ENCODE measurements around the gene APOA4.
"Not testable (repeated sequence)": the region's sequence is repeated elsewhere in the genome, so short reads cannot be mapped to it uniquely, and the experiment has no call there.

APOA4 gene

GRCh38 chr11:116828632-116829524, 5.8 kb upstream of the APOA4 start:
- no peak for DNase-seq

DNA sequence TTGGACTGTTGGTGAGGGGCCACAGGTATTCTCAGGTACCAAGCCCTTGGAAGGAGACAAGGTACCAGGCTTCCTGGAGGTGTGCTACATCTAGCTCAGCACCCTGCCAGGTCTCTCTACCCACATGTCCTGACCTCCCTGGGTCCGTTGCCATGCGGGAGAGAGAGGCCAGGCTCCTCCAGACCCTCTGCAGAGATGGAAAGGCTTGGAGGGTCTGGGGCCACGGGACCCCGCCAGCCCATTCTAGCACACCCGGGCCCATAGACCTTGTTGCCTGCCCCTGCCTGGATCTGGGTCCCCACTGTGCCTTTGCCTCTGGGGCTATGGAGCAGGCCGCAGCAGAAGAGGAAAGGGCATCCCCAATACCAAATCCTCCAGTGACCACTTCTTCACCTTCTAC, 4.4 kb upstream of the APOA4 start:
- DNase-seq: no peak

GRCh38 chr11:116826751-116827431, 3.8 kb upstream of the APOA4 start:
- DNase-seq: no peak

DNA sequence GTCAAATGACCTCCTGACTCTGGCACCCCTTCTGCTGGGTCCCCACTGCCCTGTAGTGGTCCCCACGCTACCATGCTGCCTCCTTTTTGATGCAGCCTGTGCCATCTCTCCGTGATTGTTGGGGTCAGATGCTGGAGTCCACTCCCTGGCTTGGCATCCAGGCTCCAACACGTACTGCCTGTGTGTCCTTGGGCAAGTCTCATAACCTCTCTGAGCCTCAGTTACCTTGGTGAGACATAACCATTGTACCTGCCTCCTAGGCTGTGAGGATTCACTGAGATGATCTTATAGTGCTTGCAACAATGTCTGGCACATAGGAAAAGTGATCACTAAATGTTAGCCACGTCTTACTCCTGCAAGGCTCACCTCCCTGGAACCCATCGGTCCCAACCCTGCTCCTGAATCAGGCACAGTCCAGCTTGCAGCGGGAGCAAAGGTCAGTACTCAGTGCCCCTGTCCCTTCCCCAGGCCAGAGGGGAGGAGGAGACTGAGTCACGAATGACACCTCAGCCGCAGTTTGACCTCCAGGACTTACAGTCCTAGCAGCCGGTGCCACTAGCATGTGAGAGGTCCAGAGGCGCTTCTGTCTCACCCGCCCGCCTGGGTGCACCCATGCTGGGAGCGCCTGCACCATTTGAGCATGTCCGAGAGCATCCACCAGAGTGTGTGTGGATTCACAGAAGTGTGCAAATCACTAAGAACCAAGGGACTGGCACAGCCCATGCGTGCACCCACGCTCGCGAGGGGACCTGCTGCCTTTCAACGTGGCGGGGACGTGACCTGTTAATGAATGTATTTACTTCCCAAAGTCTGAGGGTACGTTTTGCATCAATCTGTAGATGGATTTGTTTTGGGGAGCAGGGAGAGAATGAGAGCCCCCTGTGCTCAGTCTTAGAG, 3.0 kb upstream of the APOA4 start:
- DNase-seq: no peak

- DNase-seq: no peak
Measured at GRCh38 chr11:116825434-116825833, 2.3 kb upstream of the APOA4 start.

- DNase-seq: no peak
Measured at GRCh38 chr11:116822575-116822974, 529 bp downstream of the APOA4 start.

DNA sequence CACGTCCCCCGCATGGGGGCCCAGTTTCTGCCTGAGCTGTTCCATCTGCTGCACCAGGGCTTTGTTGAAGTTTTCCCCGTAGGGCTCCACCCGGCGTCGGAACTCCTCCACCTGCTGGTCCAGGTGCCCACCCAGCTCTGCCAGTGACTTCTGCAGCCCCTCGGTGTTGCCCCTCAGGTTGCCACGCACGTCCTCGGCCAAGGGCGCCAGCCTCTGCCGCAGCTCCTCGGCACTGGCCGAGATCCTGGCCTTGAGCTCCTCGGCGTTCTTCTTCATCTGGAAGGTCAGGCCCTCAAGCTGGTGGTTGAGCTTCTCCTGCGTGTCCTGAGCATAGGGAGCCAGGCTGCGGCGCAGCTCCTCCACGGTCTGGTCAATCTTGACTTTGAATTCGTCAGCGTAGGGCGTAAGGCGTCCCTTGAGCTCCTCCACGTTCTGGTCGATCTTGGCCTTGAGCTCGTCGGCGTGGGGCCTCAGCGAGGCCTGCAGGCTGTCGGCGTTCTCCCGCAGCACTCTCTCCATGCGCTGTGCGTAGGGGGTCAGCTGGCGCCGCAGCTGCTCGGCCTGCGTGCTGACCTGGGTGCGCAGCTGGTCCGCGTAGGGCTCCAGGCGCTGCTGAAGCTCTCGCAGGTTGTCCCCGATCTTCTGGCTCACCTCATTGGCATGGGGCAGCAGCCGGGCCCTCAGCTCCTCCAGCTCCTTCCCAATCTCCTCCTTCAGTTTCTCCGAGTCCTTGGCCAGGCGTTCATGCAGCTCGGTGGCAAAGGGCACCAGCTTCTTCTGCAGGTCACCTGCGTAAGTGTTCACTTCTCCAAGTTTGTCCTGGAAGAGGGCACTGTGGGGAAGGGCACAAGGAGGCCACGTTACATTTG, 1.8 kb downstream of the APOA4 start:
- no peak for DNase-seq

DNA sequence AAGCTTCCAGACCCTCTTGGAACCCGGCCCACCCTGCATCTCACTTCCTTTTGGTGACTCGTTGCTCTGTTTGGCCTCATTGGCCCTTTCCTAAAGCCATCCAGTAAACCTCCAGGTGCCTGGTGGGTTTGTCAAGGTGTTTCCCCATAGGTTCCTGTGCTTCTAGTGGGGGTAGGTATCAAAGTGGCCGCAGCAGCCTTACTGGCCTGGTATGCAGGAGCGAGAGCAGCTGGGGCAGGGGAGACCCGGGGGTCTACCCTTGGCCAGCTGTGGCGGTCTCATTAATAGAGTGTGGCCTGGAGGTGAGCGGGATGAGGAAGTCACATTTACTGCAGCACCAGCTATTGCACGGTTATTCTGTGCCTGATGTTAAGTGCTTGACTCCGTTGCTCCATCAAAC, 4.1 kb downstream of the APOA4 start:
- no peak for DNase-seq

DNA sequence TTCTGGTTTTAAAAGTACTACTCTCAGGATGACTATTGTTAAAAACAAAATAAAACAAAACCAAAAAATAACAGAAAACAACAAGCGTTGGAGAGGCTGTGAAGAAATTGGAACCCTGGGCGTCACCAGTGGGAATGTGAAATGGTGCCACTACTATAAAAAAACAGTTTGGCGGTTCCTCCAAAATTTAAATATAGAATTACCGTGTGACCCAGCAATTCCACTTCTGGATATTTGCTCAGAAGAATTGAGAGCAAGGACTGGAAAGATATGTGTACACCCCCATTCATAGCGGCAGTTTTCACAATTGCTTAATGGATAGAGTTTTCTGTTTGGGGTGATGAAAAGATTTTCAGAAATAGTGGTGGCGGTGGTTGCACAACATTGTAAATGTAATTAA, 8.6 kb downstream of the APOA4 start:
- DNase-seq: no peak

GRCh38 chr11:116813781-116814471, 9.2 kb downstream of the APOA4 start:
- DNase-seq: no peak

DNA sequence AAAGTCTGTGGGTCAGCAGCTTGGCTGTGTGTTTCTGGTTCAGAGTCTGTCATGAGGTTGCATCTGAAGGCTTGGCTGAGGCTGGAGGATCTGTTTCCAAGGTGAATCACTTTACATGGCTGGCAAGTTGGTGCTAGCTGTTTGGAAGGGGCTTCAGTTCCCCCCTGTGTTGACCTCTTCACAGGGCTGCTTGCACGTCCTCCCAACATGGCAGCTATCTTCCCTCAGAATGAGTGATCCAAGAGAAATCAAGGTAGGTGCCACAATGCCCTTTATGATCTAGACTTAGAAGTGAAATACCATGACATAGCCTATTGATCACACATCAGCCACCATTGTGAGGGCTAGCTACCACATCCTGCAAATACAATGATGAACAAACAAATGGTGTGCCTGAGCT, 9.9 kb downstream of the APOA4 start:
- no peak for DNase-seq

DNA sequence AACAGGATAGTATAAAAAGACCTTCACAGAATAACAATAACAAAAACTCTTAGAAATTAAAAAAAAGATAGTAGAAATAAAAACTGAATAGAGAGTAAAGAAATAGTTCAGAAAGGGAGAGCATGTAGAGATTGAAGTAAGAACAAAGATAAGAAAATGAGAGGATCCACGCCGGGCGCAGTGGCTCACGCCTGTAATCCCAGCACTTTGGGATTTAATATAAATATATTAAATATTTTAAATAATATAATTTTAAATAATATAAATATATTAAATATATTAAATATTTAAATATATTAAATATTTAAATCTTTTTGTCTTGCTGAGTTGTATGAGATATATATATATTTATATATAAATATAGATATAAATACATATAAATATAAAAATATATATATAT, 11.0 kb downstream of the APOA4 start:
- DNase-seq: no peak

GRCh38 chr11:116811194-116811593, 11.9 kb downstream of the APOA4 start:
- DNase-seq: no peak

- no peak for DNase-seq
Measured at GRCh38 chr11:116808262-116809175, 14.6 kb downstream of the APOA4 start.

GRCh38 chr11:116807601-116808261, 15.4 kb downstream of the APOA4 start:
- DNase-seq: no peak

- DNase-seq: no peak
Measured at GRCh38 chr11:116804001-116804400, 19.1 kb downstream of the APOA4 start.

GRCh38 chr11:116801662-116802061, 21.4 kb downstream of the APOA4 start:
- not testable (repeated sequence) for DNase-seq

DNA sequence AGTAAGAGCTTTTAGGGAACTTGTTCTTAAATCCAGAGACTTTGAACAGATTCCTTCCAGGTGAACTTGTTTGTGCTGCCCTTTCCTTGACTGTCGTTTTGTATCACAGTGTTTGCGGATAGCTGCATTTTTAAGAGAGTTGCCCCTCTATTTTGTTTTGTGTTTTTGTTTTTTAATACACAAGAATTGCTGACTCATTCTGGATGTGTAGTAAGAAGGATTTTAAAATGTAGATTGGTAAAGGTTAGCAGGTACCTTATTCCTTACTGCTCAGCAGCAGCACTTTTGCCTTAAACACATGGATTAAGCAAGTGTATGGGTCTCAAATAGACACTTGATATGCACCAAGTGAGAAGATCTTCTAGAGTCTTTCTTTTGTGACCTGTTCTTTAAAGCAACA, 22.5 kb downstream of the APOA4 start:
- no peak for DNase-seq

DNA sequence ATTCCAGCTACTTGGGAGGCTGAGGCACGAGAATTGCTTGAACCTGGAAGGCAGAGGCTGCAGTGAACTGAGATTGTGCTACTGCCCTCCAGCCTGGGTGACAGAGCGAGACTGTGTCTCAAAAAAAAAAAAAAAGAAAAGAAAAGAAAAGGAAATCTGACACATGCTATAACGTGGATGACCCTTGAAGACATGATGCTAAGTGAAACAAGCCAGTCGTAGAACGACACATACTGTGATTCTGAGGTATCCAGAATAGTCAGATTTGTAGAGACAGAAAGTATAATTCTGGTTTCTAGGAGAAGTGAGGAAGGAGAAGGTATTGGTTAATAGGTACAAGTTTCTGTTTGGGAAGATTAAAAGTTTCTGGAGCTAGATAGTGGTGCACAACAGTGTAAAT, 24.7 kb downstream of the APOA4 start:
- DNase-seq: no peak

GRCh38 chr11:116797816-116798215, 25.3 kb downstream of the APOA4 start:
- no peak for DNase-seq
